Measurements from ENCODE around the gene SLC25A23.

DNA sequence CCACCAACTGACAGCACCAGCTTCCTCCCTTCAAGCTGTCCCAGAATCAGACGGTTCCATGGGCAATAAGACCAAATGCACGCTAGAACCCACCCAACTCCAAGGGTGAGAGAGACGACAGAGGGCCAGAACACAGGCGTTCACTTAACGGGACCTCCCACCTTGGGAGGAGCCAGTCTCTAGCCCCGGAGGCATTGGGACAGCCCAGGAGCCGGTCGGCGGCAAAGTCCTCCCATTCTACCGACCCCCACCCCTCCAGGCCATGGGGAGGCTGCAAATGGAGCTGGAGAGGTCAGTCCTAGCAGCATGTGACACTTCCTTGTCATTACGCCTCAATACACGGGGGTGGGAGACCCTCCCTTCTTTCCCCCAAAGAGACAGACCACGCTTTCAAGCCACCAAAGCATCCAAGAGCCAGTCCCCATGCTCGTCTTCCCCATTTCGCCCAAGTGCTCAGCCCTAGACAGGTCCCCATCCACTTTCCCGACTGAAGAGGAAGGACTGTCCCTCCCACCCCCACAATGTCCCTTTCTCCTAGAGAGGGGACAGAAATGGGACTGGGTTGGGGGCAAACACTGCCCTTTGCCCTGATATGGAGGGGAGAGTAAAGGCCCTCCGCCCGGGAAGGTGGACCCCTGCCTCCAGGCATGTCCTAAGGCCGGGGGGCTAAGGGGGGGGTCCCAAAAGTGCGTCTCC lies 35.9 kb downstream of the SLC25A23 start:
- TF ChIP-seq CTCF (conservative IDR thresholded peaks at IDR 0.05; ENCODE audit: low read length): no peak
- TF ChIP-seq EZH2phosphoT487 (IDR thresholded peaks at IDR 0.05; ENCODE audit: borderline replicate concordance): no peak
